NCI-H1436 treated with DMSO at 0.1 percent for 48 hours (cell line): ENCODE results near the gene PEDS1.
"Not testable (repeated sequence)": the region's sequence is repeated elsewhere in the genome, so short reads cannot be mapped to it uniquely, and the experiment has no call there.

Source experiments
- DNase-seq: peaks from one replicate; lab custom pipeline; 2025; lab: John Stamatoyannopoulos, UW

The PEDS1 gene

DNA sequence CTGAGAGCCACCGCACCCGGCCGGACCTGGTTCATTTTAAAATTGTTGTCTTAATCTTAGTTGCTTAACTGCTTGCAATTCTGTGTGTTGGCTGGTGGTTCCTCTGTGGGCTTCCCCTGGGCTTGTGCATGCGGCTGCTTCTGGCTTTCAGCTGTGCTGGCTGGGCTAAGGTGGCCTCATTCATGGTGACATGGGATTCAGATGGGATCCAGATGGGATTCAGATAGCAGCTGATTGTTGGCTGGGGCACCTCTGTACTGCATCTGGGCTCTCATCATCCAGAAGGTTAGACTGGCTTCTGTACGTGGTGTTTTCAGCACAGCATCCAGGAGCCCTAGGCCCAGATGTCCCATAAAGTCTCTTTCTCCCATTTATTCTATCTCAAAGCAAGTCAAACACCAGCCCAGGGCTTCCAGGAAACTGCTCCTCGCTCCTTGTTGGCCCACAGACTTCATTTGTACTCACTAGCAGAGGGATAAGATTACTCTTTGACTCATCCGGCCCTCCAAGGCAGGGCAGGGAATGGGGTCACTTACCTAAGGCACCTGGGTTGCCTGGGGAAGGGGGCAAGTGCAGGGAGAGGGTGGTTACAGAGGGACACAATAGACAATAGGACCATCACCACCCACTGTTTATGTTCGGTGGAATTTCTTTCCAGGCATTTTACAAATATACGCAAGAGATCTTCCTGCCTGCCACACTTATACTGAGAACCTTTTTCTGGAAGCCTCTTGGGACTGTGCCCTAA is 10.2 kb upstream of the PEDS1 start:
- DNase-seq = no peak

DNA sequence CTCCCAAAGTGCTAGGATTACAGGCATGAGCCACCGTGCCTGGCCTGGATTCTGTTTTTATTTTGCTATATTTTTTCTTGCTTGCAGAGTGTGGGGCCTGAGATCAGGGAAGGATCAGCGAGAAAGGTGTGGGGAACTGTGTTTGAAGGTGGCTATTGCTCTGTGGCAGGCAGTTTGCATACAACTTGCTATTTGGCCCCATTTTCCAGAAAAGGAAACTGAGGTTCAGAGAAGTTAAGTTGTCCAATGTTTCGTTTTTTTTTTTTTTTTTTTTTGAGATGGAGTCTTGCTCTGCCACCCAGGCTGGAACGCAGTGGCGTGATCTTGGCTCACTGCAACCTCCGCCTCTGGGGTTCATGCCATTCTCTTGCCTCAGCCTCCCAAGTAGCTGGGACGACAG is 8.0 kb upstream of the PEDS1 start:
- DNase-seq = not testable (repeated sequence)

DNA sequence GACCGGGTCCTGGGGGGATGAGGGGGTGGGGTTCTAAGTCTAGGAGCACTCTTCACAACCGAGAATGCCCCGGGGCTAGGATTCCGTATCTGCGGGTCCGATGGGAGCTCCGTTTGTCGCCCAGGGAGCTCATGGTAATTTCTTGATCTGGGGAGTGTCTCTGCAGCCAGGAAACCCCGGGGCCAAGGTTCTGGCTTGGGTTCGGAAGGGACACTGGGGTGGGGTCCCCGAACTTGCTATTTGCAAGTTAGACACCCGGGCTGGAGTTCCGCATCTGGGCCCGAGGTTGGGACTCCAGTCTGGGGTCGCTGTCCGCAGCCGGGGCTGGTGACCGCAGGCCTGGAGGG is 397 bp downstream of the PEDS1 start:
- DNase-seq = no peak

DNA sequence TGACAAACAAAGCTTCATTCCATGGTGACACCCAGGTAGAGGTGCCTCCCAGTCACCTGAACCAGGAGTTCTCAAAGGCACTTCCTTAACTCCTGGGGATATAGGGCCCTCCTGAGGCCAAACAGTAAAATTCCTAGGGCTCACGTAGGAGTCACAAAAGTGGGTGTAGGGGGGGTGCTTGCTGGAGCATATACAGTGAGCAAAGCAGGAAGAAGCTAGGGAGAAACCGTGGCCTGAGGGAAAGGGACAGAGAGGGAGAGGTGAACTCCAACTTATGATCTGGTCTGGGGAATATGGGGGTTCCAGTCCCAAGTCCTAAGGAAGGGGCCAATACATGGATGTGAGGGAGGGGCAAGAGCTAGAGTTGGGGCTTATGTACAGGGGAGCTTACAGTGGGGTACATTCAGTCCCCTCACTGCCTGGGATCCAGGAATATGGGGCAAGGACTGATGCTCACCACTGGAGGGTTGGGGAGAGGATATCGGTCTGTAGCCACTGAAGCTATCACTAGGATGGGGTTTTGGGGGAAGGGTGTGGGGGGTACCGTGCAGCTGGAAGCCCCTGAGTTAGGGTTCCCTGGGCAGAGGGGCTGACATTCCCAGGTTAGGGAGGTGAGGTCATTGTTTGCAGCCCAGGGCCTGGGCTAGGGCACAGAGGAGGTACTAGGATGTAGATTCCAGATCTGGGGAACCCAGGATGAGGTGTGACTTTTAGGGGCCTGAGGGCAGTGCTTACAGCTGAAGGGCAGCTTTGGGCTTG is 950 bp downstream of the PEDS1 start:
- no peak for DNase-seq

DNA sequence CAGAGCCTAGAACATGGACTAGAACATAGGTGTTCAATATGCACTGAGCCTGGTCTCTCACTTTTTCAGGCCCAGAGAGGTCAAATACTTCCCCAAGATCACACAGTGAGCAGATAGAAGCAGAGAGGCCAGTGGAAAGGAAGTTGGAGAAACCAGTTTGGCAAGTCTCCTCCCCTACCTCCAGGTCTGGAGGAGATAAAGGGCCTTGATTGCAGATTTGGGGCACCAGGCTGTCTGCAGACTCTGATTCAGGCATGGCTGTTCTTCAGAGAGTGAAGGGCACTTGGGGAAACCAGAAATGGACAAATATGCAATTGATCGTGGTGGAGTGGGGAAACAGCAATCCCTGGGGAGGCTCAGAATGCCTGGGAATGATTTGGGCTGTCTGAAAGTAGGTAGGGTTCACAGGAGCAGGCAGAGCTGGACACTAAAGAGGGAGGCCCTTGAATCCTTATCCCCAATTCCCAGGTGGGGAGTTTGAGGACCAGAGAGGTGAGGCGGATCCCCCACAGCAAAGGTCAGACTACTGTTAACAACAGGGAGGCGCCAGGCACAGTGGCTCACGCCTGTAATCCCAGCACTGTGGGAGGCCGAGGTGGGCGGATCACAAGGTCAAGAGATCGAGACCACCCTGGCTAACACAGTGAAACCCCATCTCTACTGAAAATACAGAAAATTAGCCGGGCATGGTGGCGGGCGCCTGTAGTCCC is 2.3 kb downstream of the PEDS1 start:
- no peak for DNase-seq

DNA sequence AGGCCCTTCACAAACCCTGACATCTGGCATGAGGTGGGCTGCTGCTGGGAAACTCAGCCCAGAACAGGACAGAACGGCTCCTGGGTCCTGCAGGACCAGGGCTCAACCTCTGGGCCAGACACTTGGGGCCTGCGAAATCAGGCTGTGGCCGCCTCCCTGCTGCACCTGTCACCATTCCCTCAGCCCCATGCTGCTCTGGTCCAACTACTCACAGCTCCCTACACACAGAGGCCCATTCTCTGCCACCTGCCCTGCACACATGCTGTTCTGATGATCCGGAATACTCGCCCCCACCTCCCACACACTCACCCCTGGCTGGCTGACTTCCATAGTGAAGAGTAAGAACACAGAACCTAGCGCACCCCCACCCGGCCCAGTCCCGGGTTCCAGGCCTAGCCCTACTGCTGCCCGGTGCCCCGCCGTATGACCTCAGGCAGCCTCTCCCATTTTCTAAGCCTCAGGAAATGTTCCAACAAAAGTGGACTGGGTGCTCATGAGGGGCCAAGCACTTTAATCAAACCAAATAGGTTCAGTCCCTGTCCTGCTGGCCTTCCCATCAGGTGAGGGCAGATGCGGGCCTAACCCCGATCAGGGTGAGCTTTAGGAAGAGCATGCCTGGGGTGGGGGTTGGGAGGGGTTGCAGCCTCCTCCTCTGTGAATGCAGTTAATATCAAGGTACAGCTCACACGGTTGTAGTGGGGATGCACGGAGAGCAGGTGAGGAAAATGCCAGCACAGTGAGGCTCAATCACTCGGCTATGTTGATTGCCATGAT is 3.9 kb downstream of the PEDS1 start:
- DNase-seq = no peak

DNA sequence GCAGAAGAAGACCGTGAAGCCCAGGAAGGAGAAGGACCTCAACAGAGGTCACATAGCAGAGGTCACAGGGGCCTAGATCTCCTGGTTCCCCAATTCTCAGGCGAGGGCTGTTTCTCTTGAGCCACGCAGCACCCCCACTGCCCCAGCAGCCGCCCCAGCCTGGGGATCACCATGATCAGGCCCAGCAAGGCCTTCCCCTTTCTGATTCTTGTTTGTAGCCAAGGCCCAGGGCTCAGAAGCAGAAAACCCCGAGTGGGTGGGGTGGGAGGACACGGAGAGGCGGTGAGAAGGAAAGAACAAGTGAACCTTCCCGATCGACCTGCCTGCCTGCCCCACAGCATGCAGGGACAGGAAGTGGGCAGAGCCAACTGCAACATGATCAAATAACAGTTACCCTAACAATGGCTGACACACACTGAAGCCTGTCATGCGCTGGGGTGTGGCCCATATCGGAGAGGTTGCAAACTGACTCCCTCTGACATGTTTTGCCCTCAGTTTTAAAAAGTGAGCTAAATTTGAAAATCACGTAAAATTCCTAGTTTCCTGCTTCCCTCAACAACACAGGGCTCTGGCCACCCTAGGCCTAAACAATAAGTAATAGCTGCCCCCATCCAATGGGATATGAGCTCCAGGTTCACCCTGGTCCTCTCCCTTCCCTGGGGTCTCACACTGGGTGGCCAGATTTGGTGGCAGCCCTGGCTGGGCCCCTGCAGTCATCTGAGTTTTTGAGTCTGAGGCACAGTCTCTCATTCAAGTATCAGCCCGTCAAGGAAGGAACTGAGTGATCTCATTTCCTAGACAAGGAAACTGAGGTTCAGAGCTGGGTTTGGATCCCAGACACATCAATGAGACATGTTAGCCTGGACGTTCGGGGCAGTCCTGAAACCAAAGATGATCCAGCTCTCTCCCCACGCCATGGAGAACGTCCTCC is 6.5 kb downstream of the PEDS1 start:
- DNase-seq = no peak

DNA sequence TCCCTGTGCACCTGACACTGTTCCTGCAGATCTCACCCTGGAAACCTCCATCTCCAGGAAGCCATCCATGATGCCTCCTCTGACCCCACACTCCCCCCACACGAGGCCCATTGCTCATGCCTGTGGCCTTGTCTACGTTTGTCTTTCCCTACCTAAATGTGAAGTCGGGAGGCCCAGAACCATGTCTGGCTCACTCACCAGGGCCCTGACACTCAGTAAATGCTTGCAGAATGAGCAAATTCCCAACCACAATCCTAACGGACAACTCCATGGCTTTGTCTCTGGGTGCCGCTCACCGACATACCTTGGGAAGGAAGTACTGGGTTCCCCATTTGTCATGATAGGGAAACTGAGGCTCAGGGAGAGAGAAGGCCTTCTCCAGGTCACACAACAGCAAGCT is 7.3 kb downstream of the PEDS1 start:
- no peak for DNase-seq

DNA sequence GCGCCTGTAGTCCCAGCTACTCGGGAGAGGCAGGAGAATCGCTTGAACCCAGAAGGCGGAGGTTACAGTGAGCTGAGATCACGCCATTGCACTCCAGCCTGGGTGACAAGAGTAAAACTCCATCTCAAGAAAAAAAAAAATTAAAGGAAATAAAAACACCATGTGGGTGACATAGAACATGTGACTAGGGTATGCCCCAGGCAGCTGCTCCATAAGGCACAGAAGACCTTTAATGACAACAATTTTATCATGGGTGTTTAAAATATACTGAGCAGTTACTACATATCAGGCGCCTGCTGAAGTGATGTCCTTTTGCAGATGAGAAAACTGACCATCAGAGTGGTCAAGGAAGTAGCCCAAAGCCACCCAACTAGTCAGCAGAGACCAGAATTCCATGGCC is 8.0 kb downstream of the PEDS1 start:
- no peak for DNase-seq

DNA sequence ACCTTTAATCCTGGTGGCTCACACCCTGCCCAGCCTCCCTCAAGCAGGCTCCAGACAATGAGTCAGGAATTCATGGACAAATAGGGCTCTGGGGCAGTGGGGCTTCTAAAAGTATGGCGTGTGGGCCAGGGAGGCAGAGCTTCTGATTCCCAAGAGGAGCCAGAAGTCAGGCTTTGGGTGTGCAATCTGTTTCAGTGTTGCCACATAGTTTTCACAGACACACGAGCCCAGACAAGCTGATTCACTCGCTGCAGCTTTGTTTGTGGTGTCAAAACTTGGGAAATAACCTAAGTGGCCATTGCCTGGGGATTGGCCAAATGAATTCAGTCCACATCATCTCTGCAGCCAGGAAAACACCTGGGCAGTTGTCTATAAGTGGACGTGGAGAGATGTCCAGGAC is 9.2 kb downstream of the PEDS1 start:
- no peak for DNase-seq

DNA sequence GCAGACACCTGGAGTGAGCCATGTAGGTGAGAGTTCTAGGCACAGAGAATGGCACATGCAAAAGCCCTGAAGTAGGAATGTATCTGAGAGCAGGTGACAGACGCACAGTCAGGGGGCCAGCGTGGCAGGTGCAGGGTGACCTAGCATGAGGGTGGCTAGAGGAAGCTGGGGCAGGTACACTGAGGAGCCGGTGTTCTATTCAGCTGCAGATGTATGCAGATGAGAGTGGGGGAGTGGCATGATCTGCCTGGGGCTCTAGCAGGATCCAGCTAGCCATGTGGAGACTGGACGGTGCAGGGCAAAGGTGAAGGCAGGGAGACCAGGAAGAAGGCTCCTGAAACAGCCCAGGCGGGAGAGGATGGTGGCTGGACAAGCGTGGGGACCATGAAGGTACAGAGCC is 10.7 kb downstream of the PEDS1 start:
- no peak for DNase-seq

DNA sequence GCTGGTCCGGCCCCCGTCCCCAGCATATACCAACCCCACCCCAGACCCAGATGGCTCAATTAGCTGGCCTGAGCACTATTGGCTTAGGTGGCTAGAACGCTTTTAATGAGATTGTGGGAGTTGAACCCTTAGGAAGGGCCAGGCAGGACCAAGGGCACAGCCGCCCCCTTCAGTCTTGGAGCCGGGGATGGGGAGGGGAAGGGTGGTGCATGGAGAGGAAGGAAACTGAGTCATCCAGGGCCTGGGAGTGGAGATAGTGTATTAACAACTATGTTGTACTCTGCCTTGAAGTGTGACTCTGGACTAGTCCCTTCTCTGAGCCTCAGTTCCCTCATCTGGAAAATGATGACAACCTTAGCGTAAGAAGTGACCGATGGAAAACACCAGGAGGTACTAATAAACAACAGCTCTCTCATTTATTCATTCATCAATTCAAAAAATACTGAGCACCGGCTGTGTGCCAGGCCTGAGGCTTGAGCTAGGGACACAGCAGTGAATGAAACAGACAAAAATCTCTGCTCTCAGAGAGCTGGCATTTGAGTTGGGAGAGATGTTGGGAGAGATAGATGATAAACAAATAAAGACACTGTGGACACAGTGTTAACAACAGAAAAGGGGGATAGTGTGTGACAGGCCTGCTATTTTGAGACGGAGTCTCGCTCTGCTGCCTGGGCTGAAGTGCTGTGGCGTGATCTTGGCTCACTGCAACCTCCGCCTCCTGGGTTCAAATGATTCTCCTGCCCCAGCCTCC is 11.5 kb downstream of the PEDS1 start:
- no peak for DNase-seq

DNA sequence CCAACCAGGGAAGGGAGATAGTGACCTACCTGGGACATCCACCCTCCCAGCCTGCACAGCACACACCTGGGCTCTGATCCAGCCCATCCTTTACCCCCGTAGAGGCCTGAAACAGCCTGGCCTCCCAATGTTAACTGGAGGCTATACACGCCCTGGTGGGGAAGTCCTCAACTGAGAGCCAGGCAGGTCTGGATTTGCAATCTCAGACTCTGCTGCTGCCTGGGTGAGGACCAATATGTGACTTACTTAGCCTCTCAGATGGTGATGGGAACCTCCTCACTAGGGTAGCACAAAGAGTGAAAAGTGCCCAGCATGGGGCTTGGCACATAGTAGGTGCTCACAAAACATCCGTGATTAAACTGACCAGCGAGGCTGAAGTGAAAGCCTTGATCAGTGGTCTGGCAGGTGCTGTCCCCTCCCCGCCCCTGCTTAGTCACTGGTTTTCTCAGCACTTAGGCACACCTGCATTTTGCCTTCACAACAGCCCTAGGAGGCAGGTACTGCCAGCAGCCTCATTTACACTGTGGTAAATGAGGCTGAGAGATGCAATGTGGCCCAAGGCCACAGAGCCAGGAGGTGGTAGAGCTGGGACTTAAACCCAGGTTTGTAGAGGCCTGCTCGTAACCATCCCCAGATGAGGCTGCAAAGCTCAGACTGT is 12.4 kb downstream of the PEDS1 start:
- DNase-seq = no peak

DNA sequence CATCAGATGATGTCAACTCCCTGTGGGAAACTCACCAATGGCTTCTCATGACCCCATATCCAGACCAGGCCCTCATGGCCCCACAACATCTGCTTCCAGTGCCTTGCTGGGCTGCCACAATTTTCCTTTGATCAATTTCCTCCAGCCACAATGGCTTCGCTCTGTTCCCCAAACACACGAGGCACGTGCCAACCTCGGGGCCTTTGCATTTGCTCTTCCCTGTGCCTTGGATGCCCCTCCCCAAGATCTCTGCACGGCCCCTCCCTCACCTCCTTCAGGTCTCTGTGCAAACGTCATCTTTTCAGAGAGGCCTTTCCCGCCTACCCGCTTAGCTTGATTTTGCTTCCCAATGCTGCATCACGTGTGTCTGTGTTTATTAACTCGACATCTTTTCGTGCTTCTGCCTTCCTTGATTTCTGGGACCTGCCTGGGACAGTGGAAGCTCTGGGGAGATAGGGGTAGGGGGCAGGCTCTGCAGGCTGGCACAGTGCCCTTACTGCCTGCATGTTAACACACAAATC is 13.1 kb downstream of the PEDS1 start:
- no peak for DNase-seq

DNA sequence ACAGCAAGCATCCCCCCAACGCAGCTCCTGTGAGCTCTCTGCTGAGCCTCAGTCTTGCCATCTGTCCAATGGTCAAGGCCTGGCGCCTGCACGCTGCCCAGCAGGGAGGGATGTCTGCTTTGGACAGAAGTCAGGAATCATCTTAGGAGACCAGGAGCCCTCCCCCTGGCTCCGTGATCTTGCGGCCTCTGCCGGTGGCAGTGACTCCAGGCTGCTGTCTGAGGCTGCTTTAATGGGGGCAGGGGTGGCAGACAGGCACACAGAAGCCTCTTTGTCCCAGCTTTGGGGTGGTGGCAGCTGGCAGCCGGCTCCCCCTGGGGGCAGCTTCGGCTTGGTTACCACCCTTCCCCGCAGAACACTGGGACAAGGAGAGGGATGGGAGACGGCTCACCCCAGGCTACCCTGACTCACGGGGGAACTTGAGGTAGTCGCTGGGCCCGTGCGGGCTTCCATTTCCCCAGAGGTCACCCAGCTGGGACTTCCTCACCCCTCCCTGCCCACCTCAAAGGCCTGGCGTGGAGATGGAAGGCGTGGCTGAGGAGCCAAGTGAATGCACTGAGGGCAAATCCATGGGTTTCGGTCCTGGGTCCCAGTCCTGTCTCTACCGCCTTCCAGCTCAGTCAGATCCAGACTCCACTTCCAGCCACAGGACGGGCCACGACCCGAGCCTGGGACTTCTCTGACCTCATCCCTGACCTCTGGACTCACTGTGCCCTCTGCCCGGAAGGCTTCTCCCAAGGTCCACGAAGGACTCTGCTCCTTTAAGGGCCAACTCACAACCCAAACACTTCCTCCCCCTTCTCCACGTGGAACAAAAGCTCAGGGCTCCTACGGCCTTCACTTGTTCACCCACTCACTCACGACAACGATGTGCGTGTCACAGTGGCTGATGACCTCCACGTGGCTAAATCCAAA is 14.8 kb downstream of the PEDS1 start:
- DNase-seq = no peak

DNA sequence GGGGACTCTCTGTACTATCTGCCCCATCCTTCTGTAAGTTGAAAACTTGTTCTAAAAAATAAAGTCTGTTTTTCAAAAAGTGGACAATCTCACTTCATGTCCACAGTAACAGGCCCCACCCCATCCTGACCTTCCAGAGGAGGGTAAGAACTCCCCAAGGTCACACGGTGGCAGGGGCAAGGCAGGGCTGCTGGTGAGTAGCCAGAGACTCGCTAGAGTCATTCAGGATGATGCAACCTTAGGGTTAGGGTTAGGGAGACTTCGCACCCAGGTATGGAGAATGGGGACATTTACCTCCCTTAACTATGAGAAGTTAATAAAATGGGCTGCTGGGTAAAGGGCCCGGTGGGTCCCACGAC is 15.4 kb downstream of the PEDS1 start:
- no peak for DNase-seq

DNA sequence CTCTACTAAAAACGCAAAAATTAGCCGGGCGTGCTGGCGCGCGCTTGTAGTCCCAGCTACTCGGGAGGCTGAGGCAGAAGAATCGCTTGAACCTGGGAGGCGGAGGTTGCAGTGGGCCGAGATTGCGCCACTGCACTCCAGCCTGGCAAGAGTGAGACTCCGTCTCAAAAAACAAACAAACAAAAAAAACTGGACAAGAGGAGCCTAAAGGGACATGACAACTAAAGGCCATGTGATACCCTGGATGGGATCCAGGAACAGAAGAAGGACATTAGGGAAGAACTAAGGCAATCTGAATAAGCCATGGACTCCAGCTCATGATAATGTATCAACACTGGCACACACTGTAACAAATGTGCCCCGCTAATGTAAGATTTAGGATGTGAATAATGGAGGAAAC is 15.8 kb downstream of the PEDS1 start:
- not testable (repeated sequence) for DNase-seq

DNA sequence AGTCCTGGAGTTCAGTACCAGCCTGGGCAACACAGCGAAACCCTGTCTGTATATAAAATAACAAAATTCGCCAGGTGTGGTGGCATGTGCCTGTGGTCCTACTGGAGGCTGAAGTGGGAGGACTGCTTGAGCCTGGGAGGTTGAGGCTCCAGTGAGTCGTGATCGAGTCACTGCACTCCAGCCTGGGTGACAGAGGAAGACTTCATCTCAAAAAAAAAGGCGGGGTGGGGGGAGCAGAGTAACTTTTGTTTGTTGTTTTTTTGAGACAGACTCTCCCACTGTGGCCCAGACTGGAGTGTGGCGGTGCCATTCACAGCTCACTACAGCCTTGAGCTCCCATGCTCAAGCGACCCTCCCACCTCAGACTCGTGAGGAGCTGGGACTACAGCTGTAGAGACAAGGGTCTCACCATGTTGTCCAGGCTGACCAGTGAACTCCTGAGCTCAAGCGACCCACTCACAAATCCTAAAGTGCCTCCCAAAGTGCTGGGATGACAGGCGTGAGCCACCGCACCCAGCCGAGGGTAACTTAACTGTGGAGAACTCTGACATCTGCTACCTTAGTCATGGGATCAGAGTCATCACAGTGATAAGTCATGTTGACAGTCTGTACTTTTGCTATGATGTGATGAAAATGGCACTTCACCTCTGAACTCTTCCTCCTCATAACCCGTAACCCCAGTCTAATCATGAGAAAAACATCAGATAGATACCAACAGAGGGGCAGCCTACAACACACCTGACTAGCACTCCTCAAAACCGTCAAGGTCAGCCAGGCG is 16.5 kb downstream of the PEDS1 start:
- no peak for DNase-seq
